A673 (cell line): Measurements from ENCODE around the gene CREB3L1. TPM values are rescaled to one million over a fixed set of nuclear protein-coding genes. Genes with fewer than 3 reads are reported as not detected.

Source experiments
- BruUV-seq: library from RNA; stranded (reverse); fragments of 400-500 nt; replicated peaks from 2 replicates; lab custom pipeline; 2021; lab: Mats Ljungman, UMichigan
- CTCF ChIA-PET: fragments of 300-600 bp; sonication (Branson Sonifier 250); formaldehyde crosslinking; loops from one replicate; lab custom pipeline; 2022; ENCODE audit warnings: antibody characterized with exemption; lab: Charles Lee
- POLR2A ChIA-PET: fragments of 300-600 bp; sonication (Branson Sonifier 250); formaldehyde crosslinking; loops from one replicate; lab custom pipeline; 2022; ENCODE audit warnings: antibody characterized with exemption; ENCODE audit not compliant: low non-redundant PET; lab: Charles Lee
- DNase-seq: peaks from one replicate; pipeline ENCODE4 v3.0.0-alpha.2; 2015; ENCODE audit warnings: low spot score
- H3K27ac ChIP-seq: fragments of 200-600 bp; sonication (generic); 2 replicates; pipeline ENCODE4 v1.5.1; 2016; ENCODE audit warnings: mixed run types, low read depth, mild to moderate bottlenecking, mixed read lengths, antibody characterized with exemption, low read length; ENCODE audit not compliant: poor library complexity, severe bottlenecking
- H3K27me3 ChIP-seq: fragments of 200-600 bp; sonication (generic); replicated peaks from 2 replicates; pipeline ENCODE4 v1.6.1; 2017; ENCODE audit warnings: mixed run types, low read depth, mild to moderate bottlenecking, mixed read lengths, antibody characterized with exemption, low read length; ENCODE audit not compliant: insufficient read depth, poor library complexity
- H3K36me3 ChIP-seq: fragments of 200-600 bp; sonication (generic); 2 replicates; pipeline ENCODE4 v1.6.1; 2016; ENCODE audit warnings: mixed run types, mild to moderate bottlenecking, mixed read lengths, antibody characterized with exemption, low read length; ENCODE audit not compliant: insufficient read depth, poor library complexity, severe bottlenecking
- H3K4me1 ChIP-seq: fragments of 200-600 bp; sonication (generic); 2 replicates; pipeline ENCODE4 v1.6.1; 2017; ENCODE audit warnings: mixed run types, mild to moderate bottlenecking, mixed read lengths, antibody characterized with exemption, low read length; ENCODE audit not compliant: insufficient read depth, poor library complexity, severe bottlenecking
- H3K4me3 ChIP-seq: fragments of 200-600 bp; sonication (generic); 2 replicates; pipeline ENCODE4 v1.5.1; 2016; ENCODE audit warnings: low read depth, mixed run types, mild to moderate bottlenecking, mixed read lengths, low read length; ENCODE audit not compliant: poor library complexity, severe bottlenecking
- H3K9me3 ChIP-seq: fragments of 200-600 bp; sonication (generic); 2 replicates; pipeline ENCODE4 v1.6.1; 2016; ENCODE audit warnings: mixed run types, low read depth, mild to moderate bottlenecking, mixed read lengths, antibody characterized with exemption, low read length; ENCODE audit not compliant: poor library complexity, severe bottlenecking
- CTCF ChIP-seq: fragments of 300-800, 200-600 bp; sonication (generic); conservative IDR thresholded peaks from 2 replicates; pipeline ENCODE4 v1.5.1; 2017; ENCODE audit warnings: low read depth, mild to moderate bottlenecking, antibody characterized with exemption, low read length, moderate library complexity, mixed read lengths
- EZH2 ChIP-seq: fragments of 200-600 bp; sonication (generic); IDR thresholded peaks from 2 replicates; pipeline ENCODE4 v1.6.1; 2017; ENCODE audit warnings: borderline replicate concordance, low read depth, mild to moderate bottlenecking, mixed read lengths, antibody characterized with exemption, low read length; ENCODE audit not compliant: poor library complexity, severe bottlenecking
- intact Hi-C: fragments of 100-400 bp; cut with micrococcal nuclease; formaldehyde crosslinking; loops from one replicate; pipeline ENCODE4 v1.10.0; 2022; ENCODE audit not compliant: unreplicated experiment
- total RNA-seq: library from RNA; stranded (reverse); gene quantifications from 2 replicates; pipeline ENCODE4 v1.2.3, GENCODE V29; 2021

Gene CREB3L1
- total RNA-seq, 1 experiment from 2014 or later, result 3.5 TPM

- no TSS peak for BruUV-seq
- POLR2A ChIA-PET, result no interaction called here
Measured at GRCh38 chr11:46364056-46364455, 86.6 kb downstream of the CREB3L1 start.

DNA sequence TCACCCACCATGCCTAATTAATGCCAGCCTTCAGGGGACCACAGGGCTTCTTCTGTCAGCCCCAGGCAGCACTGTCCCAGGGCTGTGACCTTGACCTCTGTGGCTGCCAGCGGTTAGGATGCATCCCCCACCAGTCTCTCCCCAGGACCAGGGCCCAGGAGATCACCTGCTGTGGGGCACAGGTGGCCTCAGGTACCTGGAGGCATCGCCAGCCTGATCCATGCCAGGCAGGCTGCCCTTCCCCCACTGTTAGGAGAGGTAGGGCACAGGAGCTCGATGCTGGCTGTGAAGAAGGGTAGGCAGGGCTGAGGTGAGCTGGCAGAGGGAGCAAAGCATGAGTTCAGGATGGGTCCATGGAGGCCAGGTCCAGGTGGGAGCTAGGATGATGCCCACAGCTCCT is 87.3 kb downstream of the CREB3L1 start:
- Histone ChIP-seq H3K9me3 (no peaks in the 10 kb centered on the region), H3K4me3 (no peak overlapping the region), H3K27ac (no peak overlapping the region), H3K36me3 (peaks cover 8% of the 10 kb centered on the region), H3K4me1 (peaks cover 31% of the 10 kb centered on the region), H3K27me3 (no peaks in the 10 kb centered on the region)
- BruUV-seq, result no TSS peak
- no peak for TF ChIP-seq CTCF
- no peak for TF ChIP-seq EZH2
- ChIA-PET POLR2A (no interaction called here), CTCF (interaction anchor here (1.2 to 1.8 kb wide), 3 partner anchors 13 to 24 kb away, joined by 3 to 13 read pairs (median 5); partner anchors contain the start of gene DGKZ)
- no peak for DNase-seq
- intact Hi-C loops, result no loop called here

More at GRCh38 chr11:46364056-46364455, 86.6 kb downstream of the CREB3L1 start:
- CTCF ChIA-PET, result no interaction called here
- no peak for DNase-seq
- intact Hi-C loops, result no loop called here
- H3K27me3 ChIP-seq, result no peaks in the 10 kb centered on the region
- H3K9me3 ChIP-seq, result no peaks in the 10 kb centered on the region
- H3K36me3 ChIP-seq, result peaks cover 6% of the 10 kb centered on the region
- peaks cover 28% of the 10 kb centered on the region for H3K4me1 ChIP-seq
- H3K4me3 ChIP-seq, result no peak overlapping the region
- peak overlapping the region; percentile 18 for H3K27ac ChIP-seq
- TF ChIP-seq EZH2 (no peak), CTCF (no peak)

DNA sequence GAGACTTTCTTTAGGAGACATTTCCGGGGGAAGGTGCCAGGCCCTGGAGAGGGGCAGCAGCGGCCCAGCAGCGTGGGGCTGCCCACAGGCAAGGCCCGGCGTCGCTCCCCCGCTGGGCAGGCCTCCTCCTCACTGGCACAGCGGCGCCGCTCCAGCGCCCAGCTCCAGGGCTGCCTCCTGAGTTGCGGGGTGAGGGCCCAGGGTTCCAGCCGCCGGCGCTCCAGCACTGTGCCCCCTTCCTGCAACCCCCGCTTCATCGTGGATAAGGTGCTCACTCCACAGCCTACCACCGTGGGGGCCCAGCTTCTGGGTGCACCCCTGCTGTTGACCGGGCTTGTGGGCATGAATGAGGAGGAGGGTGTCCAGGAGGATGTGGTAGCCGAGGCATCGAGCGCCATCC is 88.8 kb downstream of the CREB3L1 start:
- H3K4me1 ChIP-seq, result peaks cover 26% of the 10 kb centered on the region
- peak overlapping the region; percentile 47 for H3K27ac ChIP-seq
- H3K4me3 ChIP-seq, result no peak overlapping the region
- no peak for TF ChIP-seq CTCF
- TF ChIP-seq EZH2, result no peak
- DNase-seq, result no peak
- ChIA-PET CTCF (interaction anchor here (1.7 to 1.8 kb wide), 2 partner anchors 14 to 19 kb away, joined by 5 to 13 read pairs; partner anchors contain the start of gene DGKZ), POLR2A (interaction anchor here (0.6 kb wide), 1 partner anchor 8 kb away, joined by 3 read pairs; no protein-coding TSS in a partner anchor)
- no peaks in the 10 kb centered on the region for H3K27me3 ChIP-seq
- intact Hi-C loops, result no loop called here
- no peaks in the 10 kb centered on the region for H3K9me3 ChIP-seq
- no TSS peak for BruUV-seq
- H3K36me3 ChIP-seq, result peaks cover 18% of the 10 kb centered on the region
